Spleen (tissue), 11 donors: ENCODE results near the gene SSU72. TPM values are rescaled to one million over a fixed set of nuclear protein-coding genes. Genes with fewer than 3 reads are reported as not detected.
A peak's percentile ranks its signal among the peaks of the same experiment; 100 is the strongest.

ENCODE experiments used
- DNase-seq: peaks from one replicate; pipeline ENCODE4 v3.0.0-alpha.2; 2020
- H3K27ac ChIP-seq, 8 donors: fragments of 200-600 bp; sonication (generic) in 7 of 8; 1 replicate in 4 of 8; 2 replicates in 4 of 8; pipeline versions ENCODE4 v1.5.0 to v1.8.0; 2016 to 2021; ENCODE audit warnings: inconsistent platforms in 4 of 8, mild to moderate bottlenecking in 4 of 8, moderate library complexity in 1 of 8
- H3K27me3 ChIP-seq, 7 donors: fragments of 200-600 bp; sonication (generic) in 6 of 7; replicated peaks in 1 of 7; 1 replicate in 4 of 7; 2 replicates in 3 of 7; pipeline versions ENCODE4 v1.5.0 to v1.8.0; 2016 to 2021; ENCODE audit warnings: inconsistent platforms in 3 of 7, mild to moderate bottlenecking in 1 of 7
- H3K36me3 ChIP-seq, 6 donors: fragments of 200-600 bp; sonication (generic) in 5 of 6; 1 replicate in 4 of 6; 2 replicates in 2 of 6; pipeline versions ENCODE4 v1.5.0 to v1.8.0; 2016 to 2021; ENCODE audit warnings: inconsistent platforms in 2 of 6
- H3K4me1 ChIP-seq, 6 donors: fragments of 200-600 bp; sonication (generic) in 5 of 6; 1 replicate in 3 of 6; 2 replicates in 3 of 6; pipeline versions ENCODE4 v1.5.0 to v1.8.0; 2016 to 2021; ENCODE audit warnings: inconsistent platforms in 3 of 6
- H3K4me3 ChIP-seq, 8 donors: fragments of 200-600 bp; sonication (generic) in 7 of 8; 1 replicate in 4 of 8; 2 replicates in 4 of 8; pipeline versions ENCODE4 v1.5.0 to v1.8.0; 2016 to 2021; ENCODE audit warnings: inconsistent platforms in 4 of 8, mild to moderate bottlenecking in 4 of 8, moderate library complexity in 2 of 8
- H3K9me3 ChIP-seq, 8 donors: fragments of 200-600 bp; sonication (generic) in 7 of 8; 1 replicate in 4 of 8; 2 replicates in 4 of 8; pipeline versions ENCODE4 v1.5.0 to v1.8.0; 2016 to 2021; ENCODE audit warnings: inconsistent platforms in 4 of 8
- CTCF ChIP-seq, 11 experiments: fragments of 200-600 bp in 7 of 11; fragments of 450-650 bp in 4 of 11; sonication (generic) in 4 of 11; IDR thresholded peaks in 8 of 11; conservative IDR thresholded peaks in 3 of 11; 1 replicate in 7 of 11; 2 replicates in 4 of 11; pipeline versions ENCODE4 v1.4.0 to v1.8.0; 2016 to 2021; ENCODE audit warnings: antibody characterized with exemption in 11 of 11, inconsistent platforms in 4 of 11, mild to moderate bottlenecking in 1 of 11
- POLR2A ChIP-seq, 3 donors: fragments of 450-650 bp; IDR thresholded peaks; one replicate each; pipeline ENCODE4 v1.5.1; 2017; ENCODE audit warnings: antibody characterized with exemption in 3 of 3, mild to moderate bottlenecking in 1 of 3
- POLR2AphosphoS5 ChIP-seq, 3 donors: sonication (generic); formaldehyde crosslinking; IDR thresholded peaks; one replicate each; pipeline ENCODE4 v1.5.1; 2017; ENCODE audit warnings: antibody characterized with exemption in 3 of 3
- WGBS, 5 donors: extraction: QIAGEN DNeasy Blood & Tissue Kit in 3 of 5; methylation state at CpG; one replicate each; pipeline versions ENCODE4 v1.1.5 to v1.1.7; 2013 to 2018; 5-methylcytosine and 5-hydroxymethylcytosine counted together
- intact Hi-C: fragments of 100-400 bp; cut with DNase I; formaldehyde crosslinking; loops from one replicate; pipeline ENCODE4 v1.15.0; 2023; ENCODE audit warnings: low total_unique reads
- polyA plus RNA-seq, 3 donors: library from polyadenylated mRNA; stranded (reverse); fragments of 200-250 nt; gene quantifications; one replicate each; pipeline ENCODE4 v1.2.1, GENCODE V29; 2013
- total RNA-seq, 7 donors: library from RNA; depleted of rRNA in 3 of 7; stranded (reverse); fragments of >200 nt in 3 of 7; fragmentation: NEBNext Ultra II Directional in 4 of 7; extraction: Animal tissue kit (Norgen Biotek cat#: 25700) in 4 of 7; gene quantifications; one replicate each; pipeline versions ENCODE4 v1.1.0 to v1.2.1, GENCODE V29; 2016 to 2021
- donor health status: healthy with polysubstance abuse.
- donor health status: DM: no; HTN: no; CAD: no; lungs with moderate emphysema.
- donor health status: DM: no; HTN: no; CAD: no.
- donor health status: Bipolar disorder and iron deficiency.
- donor health status: healthy.
- donor health status: DM: no; HTN: no; CAD: no.
- donor health status: DM: yes; HTN: yes; CAD: no.

Gene SSU72
- total and polyA plus RNA-seq, 10 donors, result 86.7 to 168 (median 107) TPM

GRCh38 chr1:1567152-1567875 is 7.3 kb downstream of the SSU72 start:
- no peaks in the 10 kb centered on the region for H3K9me3 ChIP-seq
- no peak for DNase-seq
- TF ChIP-seq POLR2AphosphoS5 (IDR thresholded peaks at IDR 0.05) (peak in 1 of 3 donors; percentile 3), CTCF (IDR thresholded peaks at IDR 0.05 in 8 of 11, conservative IDR thresholded peaks at IDR 0.05 in 3 of 11) (no peak)
- peaks cover 0 to 98% (median 43%) of the 10 kb centered on the region in 6 donors for H3K36me3 ChIP-seq
- peaks cover 24 to 97% (median 72%) of the 10 kb centered on the region in 6 donors for H3K4me1 ChIP-seq
- intact Hi-C loops, result no loop called here
- peak overlapping the region in 1 of 8 donors; percentile 24 for H3K27ac ChIP-seq
- no peaks in the 10 kb centered on the region for H3K27me3 ChIP-seq
- H3K4me3 ChIP-seq, result no peak overlapping the region
- 85 to 91% (median 86%) methylated on average over 27 to 31 of the region's 31 CpGs for WGBS, 5 donors

GRCh38 chr1:1565340-1565739 is 9.3 kb downstream of the SSU72 start:
- no peak for DNase-seq
- Histone ChIP-seq H3K27me3 (no peaks in the 10 kb centered on the region), H3K36me3 (peaks cover 0 to 98% (median 59%) of the 10 kb centered on the region in 6 donors), H3K4me3 (no peak overlapping the region), H3K9me3 (no peaks in the 10 kb centered on the region), H3K4me1 (peaks cover 16 to 88% (median 52%) of the 10 kb centered on the region in 6 donors), H3K27ac (no peak overlapping the region)
- intact Hi-C loops, result no loop called here
- TF ChIP-seq CTCF (IDR thresholded peaks at IDR 0.05 in 8 of 11, conservative IDR thresholded peaks at IDR 0.05 in 3 of 11) (no peak), POLR2A (IDR thresholded peaks at IDR 0.05) (no peak), POLR2AphosphoS5 (IDR thresholded peaks at IDR 0.05) (no peak)
- 85 to 96% (median 93%) methylated on average over 10 of the region's 10 CpGs for WGBS, 5 donors

GRCh38 chr1:1564268-1564667 is 10.4 kb downstream of the SSU72 start:
- H3K27ac ChIP-seq, result peak overlapping the region in 6 of 8 donors; percentile 7 to 65 (median 48)
- no peak for DNase-seq
- no peaks in the 10 kb centered on the region for H3K9me3 ChIP-seq
- 82 to 92% (median 87%) methylated on average over 19 of the region's 19 CpGs for WGBS, 5 donors
- intact Hi-C loops, result no loop called here
- TF ChIP-seq POLR2A (IDR thresholded peaks at IDR 0.05), result no peak
- no peak for TF ChIP-seq CTCF (IDR thresholded peaks at IDR 0.05 in 8 of 11, conservative IDR thresholded peaks at IDR 0.05 in 3 of 11)
- TF ChIP-seq POLR2AphosphoS5 (IDR thresholded peaks at IDR 0.05), result peak; percentile 6 to 66 (median 44)
- peaks cover 7 to 77% (median 41%) of the 10 kb centered on the region in 6 donors for H3K4me1 ChIP-seq
- no peak overlapping the region for H3K4me3 ChIP-seq
- no peaks in the 10 kb centered on the region for H3K27me3 ChIP-seq
- peaks cover 0 to 98% (median 60%) of the 10 kb centered on the region in 6 donors for H3K36me3 ChIP-seq

- WGBS, 5 donors, result 74 to 91% (median 85%) methylated on average over 12 of the region's 12 CpGs
- Histone ChIP-seq H3K4me1 (peaks cover 1 to 77% (median 39%) of the 10 kb centered on the region in 6 donors), H3K27me3 (no peaks in the 10 kb centered on the region), H3K9me3 (no peaks in the 10 kb centered on the region), H3K27ac (peak overlapping the region in 6 of 8 donors; percentile 43 to 65 (median 48)), H3K36me3 (peaks cover 0 to 96% (median 60%) of the 10 kb centered on the region in 6 donors), H3K4me3 (no peak overlapping the region)
- DNase-seq, result no peak
- TF ChIP-seq POLR2AphosphoS5 (IDR thresholded peaks at IDR 0.05), result peak; percentile 48 to 63 (median 54)
- no peak for TF ChIP-seq CTCF (IDR thresholded peaks at IDR 0.05 in 8 of 11, conservative IDR thresholded peaks at IDR 0.05 in 3 of 11)
- TF ChIP-seq POLR2A (IDR thresholded peaks at IDR 0.05), result no peak
- intact Hi-C loops, result no loop called here
These were observed 11.0 kb downstream of the SSU72 start for GRCh38 chr1:1563688-1564087.
